Hindlimb muscle (tissue), 1 donor: ENCODE results near the gene RIPK4. TPM values are rescaled to one million over a fixed set of nuclear protein-coding genes. Genes with fewer than 3 reads are reported as not detected.
"Not testable (repeated sequence)": the region's sequence is repeated elsewhere in the genome, so short reads cannot be mapped to it uniquely, and the experiment has no call there.

Experiments
- DNase-seq: peaks from one replicate; pipeline ENCODE4 v3.0.0-alpha.2; 2013
- polyA plus RNA-seq: library from polyadenylated mRNA; unstranded; fragments of 120-200 nt; gene quantifications from one replicate; pipeline ENCODE4 v1.2.1, GENCODE V29; 2013; ENCODE audit not compliant: insufficient read length

RIPK4 gene
- polyA plus RNA-seq, 1 donor: 0.32 TPM

DNA sequence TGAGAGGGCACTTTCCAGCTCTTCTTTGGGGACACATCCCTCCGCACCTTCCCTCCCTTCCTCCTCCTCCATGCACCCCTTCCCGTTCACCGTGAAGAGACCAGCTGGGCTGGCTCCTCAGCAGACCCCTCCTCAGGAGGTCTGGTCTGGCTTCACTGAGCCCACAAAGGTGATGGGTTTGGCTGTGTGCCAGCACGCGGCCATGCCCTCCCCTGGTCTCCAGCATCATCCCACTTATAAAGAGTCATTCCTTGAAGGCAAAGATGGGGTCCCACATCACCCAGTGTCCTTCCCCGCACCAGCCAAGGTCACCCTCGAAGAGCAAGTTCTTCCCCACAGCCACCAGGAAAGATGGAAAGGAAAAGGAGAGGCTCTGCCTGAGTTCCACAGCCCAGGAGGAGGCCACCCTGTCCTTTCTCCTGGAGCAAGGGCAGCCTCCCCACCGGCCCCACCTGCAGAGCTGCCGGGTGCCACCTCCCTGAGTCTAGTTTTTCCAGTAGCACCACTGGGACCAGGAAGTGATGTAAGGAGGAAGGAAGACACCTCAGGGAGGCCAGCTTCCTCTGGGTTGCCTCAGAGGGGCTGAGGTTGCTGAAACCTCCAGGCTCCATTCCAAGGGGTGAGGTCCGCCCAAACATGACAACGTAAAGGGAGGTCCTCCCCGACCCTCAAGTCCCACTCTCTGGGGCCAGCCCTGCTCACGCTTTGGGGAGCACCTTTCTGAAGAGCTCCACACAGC, 32.7 kb downstream of the RIPK4 start:
- DNase-seq: no peak

DNA sequence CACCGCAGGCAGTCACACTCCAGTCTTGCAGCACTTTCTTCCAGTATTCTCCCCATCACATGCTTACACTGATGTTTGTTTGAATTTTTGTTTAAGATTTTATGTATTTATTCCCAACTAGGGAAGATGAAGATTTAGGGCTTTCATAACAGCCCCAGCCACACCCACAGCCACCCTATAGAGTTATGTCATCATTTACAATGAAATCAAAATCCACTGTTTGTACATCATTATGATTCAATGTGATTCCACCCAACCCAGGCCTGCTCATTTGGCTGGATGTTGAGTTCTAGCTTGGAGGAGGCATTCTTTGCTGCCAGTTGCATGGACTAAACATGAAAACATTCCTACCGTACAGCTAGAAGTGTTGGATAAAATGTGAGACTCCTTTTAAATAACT, 35.8 kb downstream of the RIPK4 start:
- no peak for DNase-seq

- no peak for DNase-seq
These were observed 36.5 kb downstream of the RIPK4 start for GRCh38 chr21:41730367-41730765.

GRCh38 chr21:41729701-41730366, 37.0 kb downstream of the RIPK4 start:
- DNase-seq: no peak

- no peak for DNase-seq
These were observed 38.8 kb downstream of the RIPK4 start for GRCh38 chr21:41727784-41728763.

GRCh38 chr21:41726970-41727783, 39.7 kb downstream of the RIPK4 start:
- peak; percentile 55 for DNase-seq

DNA sequence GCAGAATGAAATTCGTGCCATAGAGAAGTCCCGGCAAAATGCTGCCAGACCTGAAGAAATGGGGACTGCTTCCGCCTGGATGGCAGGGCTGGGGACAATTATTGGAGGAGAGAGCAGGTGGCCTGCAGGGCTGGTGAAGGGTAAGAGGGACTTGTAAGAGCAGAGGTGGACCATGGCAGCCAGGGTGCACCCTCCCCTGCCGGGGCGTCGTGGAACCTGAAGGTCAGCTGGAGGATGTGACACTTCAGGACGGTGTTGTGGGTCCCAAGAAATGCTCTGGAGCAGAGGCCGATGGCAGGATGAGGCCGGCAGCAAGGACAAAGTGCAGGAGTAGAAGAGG, 40.3 kb downstream of the RIPK4 start:
- DNase-seq: no peak

- no peak for DNase-seq
These were observed 40.7 kb downstream of the RIPK4 start for GRCh38 chr21:41726058-41726558.

DNA sequence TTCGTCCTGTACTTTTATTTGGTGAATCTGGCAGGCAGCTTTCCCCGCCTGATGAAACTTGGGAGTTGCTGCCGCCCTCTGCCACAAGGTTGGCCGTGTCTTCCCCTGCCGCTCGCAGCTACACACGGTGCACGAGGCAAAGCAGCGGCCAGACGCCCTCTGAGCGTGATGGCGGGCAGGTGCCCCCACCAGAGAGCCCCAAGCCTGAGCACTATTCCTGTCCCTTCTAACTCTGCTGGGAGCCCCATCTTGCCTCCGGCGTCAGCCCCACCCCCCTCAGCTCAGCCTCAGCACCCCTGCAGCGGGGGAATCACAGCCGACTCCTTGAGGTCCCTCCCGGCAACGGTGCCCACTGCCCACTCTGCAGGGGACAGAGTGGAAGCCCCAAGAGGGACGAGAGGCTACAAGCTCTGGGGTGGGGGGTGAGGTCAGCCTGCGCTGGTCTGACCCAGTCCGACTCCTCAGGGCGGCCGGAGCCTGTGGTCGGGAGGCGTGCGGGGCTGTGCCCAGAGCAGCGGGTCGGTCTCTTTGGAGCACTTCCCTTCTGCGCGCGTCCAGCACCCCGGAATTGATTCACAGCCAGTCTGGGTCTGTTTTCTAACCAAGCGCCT, 41.3 kb downstream of the RIPK4 start:
- no peak for DNase-seq

DNA sequence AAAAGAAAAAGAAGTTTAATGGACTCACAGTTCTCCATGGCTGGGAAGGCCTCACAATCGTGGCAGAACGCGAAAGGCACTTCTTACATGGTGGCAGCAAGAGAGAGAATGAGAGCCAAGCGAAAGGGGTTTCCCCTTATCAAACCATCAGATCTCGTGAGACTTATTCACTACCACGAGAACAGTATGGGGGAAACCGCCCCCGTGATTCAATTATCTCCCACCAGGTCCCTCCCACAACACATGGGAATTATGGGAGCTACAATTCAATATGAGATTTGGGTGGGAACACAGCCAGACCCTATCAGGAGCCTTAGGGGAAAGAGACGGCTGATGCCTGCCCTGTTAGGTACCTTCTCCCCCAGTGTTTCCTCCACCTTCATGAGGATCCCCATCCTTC, 43.0 kb downstream of the RIPK4 start:
- not testable (repeated sequence) for DNase-seq

DNA sequence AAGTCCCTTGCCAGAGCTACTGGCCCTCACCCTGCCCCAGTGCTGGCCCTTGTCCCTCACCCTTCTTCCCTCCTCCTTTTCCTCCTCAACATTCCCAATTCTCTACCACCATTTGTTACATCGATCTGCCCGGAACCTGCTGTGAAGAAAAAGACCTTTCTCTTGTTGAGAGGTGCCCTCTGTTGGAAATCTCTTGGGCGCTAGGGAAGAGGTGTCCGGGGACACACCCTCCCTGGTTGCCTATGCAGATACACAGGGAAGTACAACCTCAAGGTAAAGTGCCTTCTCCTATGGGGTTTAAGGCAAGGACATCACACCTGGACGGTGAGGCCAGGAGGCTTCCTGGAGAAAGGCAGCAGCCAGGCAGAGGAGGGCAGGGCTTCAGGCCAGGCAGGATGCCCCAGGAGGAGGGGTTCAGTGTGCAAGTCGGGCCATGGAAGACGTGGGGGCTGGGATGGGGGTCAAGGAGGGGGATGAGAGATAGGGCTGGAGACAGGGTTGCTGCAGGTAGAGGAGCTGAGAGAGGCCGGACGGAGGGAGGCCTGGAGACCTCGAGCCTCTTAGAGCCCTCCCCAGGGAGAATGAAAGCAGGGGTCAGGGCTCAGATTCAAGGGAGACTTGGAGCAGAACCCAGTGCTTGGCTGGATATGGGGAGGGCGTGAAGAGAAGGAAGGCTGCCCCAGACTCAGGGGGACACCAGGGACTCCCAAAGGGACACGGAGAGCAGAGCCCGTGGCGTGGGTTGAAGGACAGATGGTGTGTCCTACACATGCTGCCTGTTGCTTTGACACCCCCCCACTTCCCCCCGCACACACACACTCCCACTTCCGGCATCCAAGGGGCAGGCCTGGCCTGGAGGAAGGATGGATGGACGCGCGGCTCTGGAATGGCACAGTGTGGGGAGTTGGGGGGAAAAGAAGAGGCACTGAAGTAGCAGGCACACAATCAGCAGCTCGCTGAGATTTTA, 44.5 kb downstream of the RIPK4 start:
- no peak for DNase-seq

- DNase-seq: no peak
These were observed 46.6 kb downstream of the RIPK4 start for GRCh38 chr21:41720250-41720649.

DNA sequence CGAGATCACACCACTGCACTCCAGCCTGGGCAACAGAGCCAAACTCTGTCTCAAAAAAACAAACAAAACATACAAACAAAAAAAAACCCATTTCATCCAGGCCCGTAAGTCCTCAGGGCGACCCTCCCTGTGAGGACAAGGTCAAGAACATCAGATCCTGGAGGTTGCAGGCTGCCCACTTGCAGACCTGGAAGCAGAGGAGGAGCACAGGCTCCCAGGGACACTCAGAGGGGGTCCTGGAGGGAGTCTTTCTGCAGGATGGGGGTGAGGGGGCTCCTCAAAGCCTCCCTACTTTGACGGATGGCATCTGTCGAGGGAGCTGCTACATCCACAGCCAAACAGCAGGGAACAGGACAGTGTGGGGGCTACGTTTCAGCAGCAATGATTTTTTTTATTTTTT, 47.2 kb downstream of the RIPK4 start:
- DNase-seq: no peak

DNA sequence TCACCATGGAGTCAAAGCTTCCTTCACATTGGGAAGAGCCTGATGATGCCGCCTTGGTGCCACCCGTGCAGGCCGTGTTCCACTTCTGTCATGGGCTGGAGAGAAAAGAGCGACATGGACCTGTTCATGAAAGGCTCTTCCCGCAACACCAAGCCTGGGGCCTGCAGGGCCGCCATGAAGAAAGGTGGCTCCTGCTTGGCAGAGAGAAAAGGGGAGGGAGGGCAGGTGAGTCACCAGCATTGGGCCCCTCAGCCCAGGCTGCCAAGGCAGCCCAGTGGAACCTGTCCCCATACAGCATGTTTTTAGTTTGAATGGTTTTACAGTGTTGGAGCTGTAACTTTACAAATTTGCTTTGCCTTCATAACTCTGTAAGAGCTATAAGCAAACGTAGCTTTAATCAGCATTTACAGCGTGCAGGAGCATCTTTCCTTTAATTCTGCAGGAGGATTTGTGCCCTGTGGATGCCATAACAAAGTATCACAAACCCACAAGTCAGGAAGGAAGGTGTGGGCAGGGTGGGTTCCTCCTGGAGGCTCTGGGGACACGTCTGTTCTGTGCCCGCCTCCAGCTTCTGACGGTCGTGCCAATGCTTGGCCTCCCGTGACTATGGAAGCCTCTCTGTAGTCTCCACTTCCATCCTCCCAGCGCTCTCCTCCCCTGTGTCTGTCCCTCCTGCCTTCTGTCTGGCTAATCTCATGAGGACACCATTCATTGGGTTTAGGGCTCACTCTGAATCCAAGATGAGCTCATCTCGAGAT, 49.1 kb downstream of the RIPK4 start:
- no peak for DNase-seq

GRCh38 chr21:41716751-41717150, 50.1 kb downstream of the RIPK4 start:
- no peak for DNase-seq

GRCh38 chr21:41715649-41716281, 51.1 kb downstream of the RIPK4 start:
- no peak for DNase-seq

DNA sequence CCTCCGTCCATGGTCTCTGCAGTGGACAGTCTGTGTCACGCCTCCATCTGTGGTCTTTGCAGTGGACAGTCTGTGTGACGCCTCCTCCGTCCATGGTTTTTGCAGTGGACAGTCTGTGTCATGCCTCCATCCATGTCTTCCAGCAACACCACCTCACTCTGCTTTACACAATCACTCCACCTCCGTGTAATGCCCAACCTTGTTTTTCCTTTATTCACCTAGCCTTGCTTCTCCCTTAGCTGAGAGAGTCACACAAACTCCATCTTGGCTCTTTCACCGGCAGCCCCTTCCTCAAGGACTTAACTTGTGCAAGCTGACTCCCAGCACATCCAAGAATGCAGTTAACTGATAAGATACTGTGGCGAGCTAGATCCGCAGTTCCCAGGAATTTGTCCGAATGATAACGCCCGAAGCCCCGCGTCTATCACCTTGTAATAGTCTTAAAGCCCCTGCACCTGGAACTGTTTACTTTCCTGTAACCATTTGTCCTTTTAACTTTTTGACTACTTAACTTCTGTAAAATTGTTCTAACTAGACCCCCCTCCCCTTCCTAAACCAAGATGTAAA, 52.5 kb downstream of the RIPK4 start:
- not testable (repeated sequence) for DNase-seq

GRCh38 chr21:41713495-41714281, 53.2 kb downstream of the RIPK4 start:
- no peak for DNase-seq
